H1 (cell line): Measurements from ENCODE around the gene TBRG4. TPM values are rescaled to one million over a fixed set of nuclear protein-coding genes. Genes with fewer than 3 reads are reported as not detected.

Experiments
- BACH1 ChIP-seq: IDR thresholded peaks from 2 replicates; pipeline ENCODE4 v1.6.1; 2012; ENCODE audit warnings: low read length, improper control_type of control experiment
- FOSL1 ChIP-seq: IDR thresholded peaks from 2 replicates; pipeline ENCODE4 v1.6.1; 2011; ENCODE audit warnings: mild to moderate bottlenecking, low read depth, low read length, moderate library complexity; ENCODE audit not compliant: insufficient read depth
- polyA plus RNA-seq, 7 experiments: library from polyadenylated mRNA; depleted of rRNA in 3 of 7; stranded (reverse) in 5 of 7; unstranded in 2 of 7; fragments of >200 nt in 5 of 7; fragments of 200-250 nt in 2 of 7; gene quantifications; 1 replicate in 5 of 7; 2 replicates in 1 of 7; 4 replicates in 1 of 7; pipeline versions ENCODE4 v1.2.1 to v1.2.3, GENCODE V29; 2011 to 2013; ENCODE audit warnings: missing spikeins in 2 of 7, mixed read lengths in 2 of 7
- total RNA-seq: library from RNA; stranded (reverse); fragmentation: NEBNext Ultra II Directional; extraction: Animal tissue kit (Norgen Biotek cat#: 25700); gene quantifications from 2 replicates; pipeline ENCODE4 v1.2.1, GENCODE V29; 2021

The TBRG4 gene
- total and polyA plus RNA-seq, 2 of the 8 experiments (the other 6 are each of a cell fraction or from before 2014, with no cell fraction given): 110 to 137 TPM

DNA sequence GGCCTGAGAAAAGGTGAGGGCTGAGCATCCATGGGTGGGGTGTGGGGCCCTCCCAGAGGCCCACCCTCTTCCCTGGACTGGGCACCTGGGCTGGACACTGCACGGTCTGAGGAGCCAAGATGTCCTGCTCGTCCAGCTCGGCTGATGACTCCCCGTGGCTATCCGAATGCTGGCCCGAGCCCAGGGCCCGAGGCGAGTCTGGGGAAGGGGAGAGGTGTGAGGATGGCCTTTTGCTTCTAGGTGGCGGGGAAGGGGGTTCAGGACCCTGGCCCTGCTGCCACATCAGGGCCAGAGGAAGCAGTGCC is 29.9 kb downstream of the TBRG4 start (continued):
- TF ChIP-seq FOSL1 (no peak), BACH1 (no peak)
